HepG2 (cell line): ENCODE data around the gene KCNAB3. TPM values are rescaled to one million over a fixed set of nuclear protein-coding genes. Genes with fewer than 3 reads are reported as not detected.

Source experiments
- ARNT2 ChIP-seq: sonication (generic); formaldehyde crosslinking; IDR thresholded peaks from 2 replicates; pipeline ENCODE4 v1.8.0; 2022; ENCODE audit warnings: mild to moderate bottlenecking, low read depth, missing genetic modification reagents, moderate library complexity
- CCAR2 ChIP-seq: fragments of 200-400 bp; formaldehyde crosslinking; optimal IDR thresholded peaks from 2 replicates; pipeline ENCODE3; 2018; ENCODE audit warnings: low read depth, mild to moderate bottlenecking, low read length, moderate library complexity
- DPF2 ChIP-seq: sonication (generic); formaldehyde crosslinking; IDR thresholded peaks from 2 replicates; pipeline ENCODE4 v1.4.0; 2020; ENCODE audit warnings: mild to moderate bottlenecking, low read depth, missing genetic modification reagents, borderline replicate concordance
- FIP1L1 ChIP-seq: fragments of 200-400 bp; formaldehyde crosslinking; IDR thresholded peaks from 2 replicates; pipeline ENCODE4 v1.6.1; 2018; ENCODE audit warnings: low read depth, mild to moderate bottlenecking, low read length, moderate library complexity, borderline replicate concordance; ENCODE audit not compliant: insufficient read depth
- GLI4 ChIP-seq: sonication (generic); formaldehyde crosslinking; IDR thresholded peaks from 2 replicates; pipeline ENCODE4 v1.5.1; 2020; ENCODE audit warnings: missing genetic modification reagents, mild to moderate bottlenecking, moderate library complexity, borderline replicate concordance
- GTF2F1 ChIP-seq: fragments of 150-350 bp; IDR thresholded peaks from 2 replicates; pipeline ENCODE4 v1.6.1; 2014; ENCODE audit warnings: low read length
- HDAC6 ChIP-seq: fragments of 200-600 bp; sonication (generic); IDR thresholded peaks from 2 replicates; pipeline ENCODE4 v1.7.0; 2017; ENCODE audit warnings: mild to moderate bottlenecking, antibody characterized with exemption, low read length, low read depth
- HMGA1 ChIP-seq: sonication (generic); formaldehyde crosslinking; conservative IDR thresholded peaks from 2 replicates; pipeline ENCODE4 v1.4.0; 2020; ENCODE audit warnings: missing genetic modification reagents
- IRF9 ChIP-seq: sonication (generic); formaldehyde crosslinking; IDR thresholded peaks from 2 replicates; pipeline ENCODE4 v1.8.0; 2022; ENCODE audit warnings: missing genetic modification reagents, mild to moderate bottlenecking, borderline replicate concordance
- JUN ChIP-seq: sonication (generic); formaldehyde crosslinking; IDR thresholded peaks from 2 replicates; pipeline ENCODE4 v1.4.0; 2020; ENCODE audit warnings: mild to moderate bottlenecking, missing genetic modification reagents
- KLF15 ChIP-seq: sonication (generic); formaldehyde crosslinking; IDR thresholded peaks from 2 replicates; pipeline ENCODE4 v1.8.1; 2023; ENCODE audit warnings: borderline replicate concordance, mild to moderate bottlenecking, inconsistent platforms, missing genetic modification reagents, mixed read lengths
- MIER3 ChIP-seq: IDR thresholded peaks from 2 replicates; pipeline ENCODE4 v1.6.1; 2016; ENCODE audit warnings: missing compliant biosample characterization, borderline replicate concordance
- PAX8 ChIP-seq: sonication (generic); formaldehyde crosslinking; IDR thresholded peaks from 2 replicates; pipeline ENCODE4 v1.8.0; 2022; ENCODE audit warnings: mild to moderate bottlenecking, missing genetic modification reagents, borderline replicate concordance
- POLR2AphosphoS2 ChIP-seq: IDR thresholded peaks from 2 replicates; pipeline ENCODE4 v1.6.1; 2011; ENCODE audit warnings: low read depth, low read length, improper control_type of control experiment
- PREB ChIP-seq: sonication (generic); formaldehyde crosslinking; IDR thresholded peaks from 2 replicates; pipeline ENCODE4 v1.4.0; 2020; ENCODE audit warnings: missing genetic modification reagents
- RBAK ChIP-seq: sonication (generic); formaldehyde crosslinking; IDR thresholded peaks from 2 replicates; pipeline ENCODE4 v1.5.1; 2020; ENCODE audit warnings: mild to moderate bottlenecking, missing genetic modification reagents
- REXO4 ChIP-seq: sonication (generic); formaldehyde crosslinking; IDR thresholded peaks from 2 replicates; pipeline ENCODE4 v1.8.0; 2022; ENCODE audit warnings: missing genetic modification reagents, mild to moderate bottlenecking, borderline replicate concordance
- SP2 ChIP-seq: sonication (generic); formaldehyde crosslinking; IDR thresholded peaks from 2 replicates; pipeline ENCODE4 v1.5.1; 2020; ENCODE audit warnings: mild to moderate bottlenecking, missing genetic modification reagents
- TARDBP ChIP-seq: sonication (generic); formaldehyde crosslinking; IDR thresholded peaks from 2 replicates; pipeline ENCODE4 v1.8.0; 2022; ENCODE audit warnings: mild to moderate bottlenecking, missing genetic modification reagents
- THAP9 ChIP-seq: sonication (generic); formaldehyde crosslinking; IDR thresholded peaks from 2 replicates; pipeline ENCODE4; 2020; ENCODE audit warnings: missing genetic modification reagents, mild to moderate bottlenecking, borderline replicate concordance
- ZBTB25 ChIP-seq: IDR thresholded peaks from 2 replicates; pipeline ENCODE4 v1.6.1; 2018; ENCODE audit warnings: missing genetic modification reagents
- ZNF441 ChIP-seq: sonication (generic); formaldehyde crosslinking; IDR thresholded peaks from 2 replicates; pipeline ENCODE4 v1.7.0; 2021; ENCODE audit warnings: missing genetic modification reagents, borderline replicate concordance
- ZNF564 ChIP-seq: sonication (generic); formaldehyde crosslinking; IDR thresholded peaks from 2 replicates; pipeline ENCODE4 v1.8.1; 2023; ENCODE audit warnings: mild to moderate bottlenecking, missing genetic modification reagents
- ZNF780A ChIP-seq: sonication (generic); formaldehyde crosslinking; IDR thresholded peaks from 2 replicates; pipeline ENCODE4 v1.8.0; 2022; ENCODE audit warnings: mild to moderate bottlenecking, missing genetic modification reagents, moderate library complexity
- polyA plus RNA-seq, 8 experiments: library from polyadenylated mRNA; depleted of rRNA in 3 of 8; stranded (reverse) in 7 of 8; unstranded in 1 of 8; fragments of >200 nt; fragmentation: Illumina TruSeq in 4 of 8; extraction: Trizol in 4 of 8; gene quantifications; 2 replicates each; pipeline versions ENCODE4 v1.2.1 to v1.2.3, GENCODE V29; 2011 to 2016; ENCODE audit warnings: low read depth in 4 of 8, missing spikeins in 1 of 8, mixed read lengths in 1 of 8; ENCODE audit not compliant: insufficient read depth in 1 of 8
- total RNA-seq, 5 experiments: library from RNA; depleted of rRNA; stranded (reverse); fragments of >200 nt; fragmentation: Illumina TruSeq; extraction: Trizol; gene quantifications; 2 replicates each; pipeline ENCODE4 v1.2.3, GENCODE V29; 2016; ENCODE audit warnings: low read depth in 1 of 5

KCNAB3 gene
- total and polyA plus RNA-seq, 2 of the 13 experiments (the other 11 are each of a cell fraction or from before 2014, with no cell fraction given) = 0.29 to 0.88 TPM

GRCh38 chr17:7915611-7916384, 13.9 kb downstream of the KCNAB3 start, which contains the start of gene RNF227 (continued):
- TF ChIP-seq IRF9 (CRISPR knock-in tag) = peak; percentile 89
- no peak; the same call in 1 of the 2 replicates for TF ChIP-seq THAP9
- peak; percentile 81 for TF ChIP-seq ZNF564 (CRISPR knock-in tag)
- TF ChIP-seq FIP1L1 = no peak
- no peak; the same call in 1 of the 2 replicates for TF ChIP-seq ZBTB25 (CRISPR knock-in tag)
- TF ChIP-seq GLI4 (CRISPR knock-in tag) = no peak
- TF ChIP-seq JUN (CRISPR knock-in tag) = 0 out of 2 replicates have a peak, but pooled peaks have one; percentile 21
- TF ChIP-seq POLR2AphosphoS2 = no peak
- TF ChIP-seq HMGA1 = no peak
- TF ChIP-seq ZNF441 (CRISPR knock-in tag) = no peak
- no peak for TF ChIP-seq CCAR2
- TF ChIP-seq GTF2F1 = no peak
- TF ChIP-seq ZNF780A (CRISPR knock-in tag) = no peak
- TF ChIP-seq DPF2 (CRISPR knock-in tag) = no peak
- no peak for TF ChIP-seq MIER3 (CRISPR knock-in tag)
- peak; percentile 89 for TF ChIP-seq ARNT2
- TF ChIP-seq REXO4 = peak; percentile 80; the same call in 1 of the 2 replicates
- TF ChIP-seq TARDBP = no peak
- TF ChIP-seq PAX8 (CRISPR knock-in tag) = no peak; the same call in 1 of the 2 replicates
- TF ChIP-seq SP2 (CRISPR knock-in tag) = no peak
- peak; percentile 61; the same call in 1 of the 2 replicates for TF ChIP-seq KLF15 (CRISPR knock-in tag)
- 0 out of 2 replicates have a peak, but pooled peaks have one; percentile 33 for TF ChIP-seq PREB (CRISPR knock-in tag)
- TF ChIP-seq HDAC6 = no peak
- no peak for TF ChIP-seq RBAK
